Stimulated activated CD4-positive, alpha-beta T cell treated with anti-CD3 and anti-CD28 coated beads, Interleukin-2, amount 100 ng/mL, for 48 hours (primary cell): Measurements from ENCODE around the gene NALF2.

Experiments used
- DNase-seq, 2 donors: peaks; one replicate each; pipeline ENCODE4 v3.0.0-alpha.2; 2020

Gene NALF2

GRCh38 chrX:69530306-69530705, 26.2 kb downstream of the NALF2 start:
- no peak for DNase-seq

DNA sequence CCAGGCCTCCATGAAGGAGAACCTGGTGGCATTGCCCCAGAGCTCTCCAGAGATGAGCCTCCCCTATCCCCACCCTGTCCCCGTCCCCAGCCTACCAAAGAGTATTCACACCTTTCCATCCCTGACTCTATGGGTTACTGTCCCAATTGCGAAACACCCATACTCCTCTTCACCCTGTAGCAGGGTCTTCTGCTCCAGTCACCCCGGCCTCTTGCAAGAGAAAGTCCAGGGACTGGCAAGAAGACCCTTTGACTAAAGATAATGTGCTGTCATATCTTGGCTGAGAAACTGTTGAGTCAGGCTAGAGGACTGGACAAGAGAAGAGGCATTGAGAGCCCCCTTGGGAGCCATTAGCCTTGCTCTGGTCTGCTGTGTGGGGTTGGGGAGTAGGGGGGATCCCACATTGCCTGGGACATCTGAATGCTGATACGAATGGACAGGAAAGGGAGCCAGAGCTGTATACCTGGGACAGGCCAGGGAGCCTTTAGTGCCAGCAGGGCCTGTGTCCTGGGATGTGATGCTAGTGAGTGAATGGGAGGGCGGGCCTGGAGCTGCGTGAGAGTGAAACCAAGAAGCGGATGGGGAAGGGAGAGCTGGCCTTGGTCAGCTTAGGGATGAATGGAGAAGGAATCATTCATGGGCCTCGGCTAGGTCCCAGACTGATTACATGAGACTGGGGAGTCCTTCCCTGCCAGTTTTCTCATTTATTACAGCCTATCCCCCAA, 27.1 kb downstream of the NALF2 start:
- DNase-seq = no peak

DNA sequence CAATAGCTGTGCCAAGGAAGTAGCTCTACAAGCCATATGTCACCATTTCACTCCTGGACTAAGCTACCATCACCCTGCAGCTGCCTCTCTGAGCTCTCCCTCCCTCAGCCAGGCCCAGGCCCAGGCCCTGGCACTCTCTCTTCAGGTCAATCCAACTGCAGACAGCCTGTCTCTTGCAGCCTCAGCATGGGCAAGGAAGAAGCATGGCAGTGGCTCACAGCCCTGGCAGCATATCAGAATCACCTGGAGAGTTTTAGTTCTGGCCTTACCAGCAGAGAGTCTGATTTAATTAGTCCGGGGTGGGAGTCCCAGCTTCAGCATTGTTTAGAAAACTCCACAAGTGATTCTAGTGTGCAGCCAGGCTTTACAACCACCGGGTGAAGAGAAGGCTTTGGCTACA, 31.5 kb downstream of the NALF2 start:
- no peak for DNase-seq

GRCh38 chrX:69538321-69538876, 34.3 kb downstream of the NALF2 start:
- peak; percentile 72 to 75 for DNase-seq

DNA sequence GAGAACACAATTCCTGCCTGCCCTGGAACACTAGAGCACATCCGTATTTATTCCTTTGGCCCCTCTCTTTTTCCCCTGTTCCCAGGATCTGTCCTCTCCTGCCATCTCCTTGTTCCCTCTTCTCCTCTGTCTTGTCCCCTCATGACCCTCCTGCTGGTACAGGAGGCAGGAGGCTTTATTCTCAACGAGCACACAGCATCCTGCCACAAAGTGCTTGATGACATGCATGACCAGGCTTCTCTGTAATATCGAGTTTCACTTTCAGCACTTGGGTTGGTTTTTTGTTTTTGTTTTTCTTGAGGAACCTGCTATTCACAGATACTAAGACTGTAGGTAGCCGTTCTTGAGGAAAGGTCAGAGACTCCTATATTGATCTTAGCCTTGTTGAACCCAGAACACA, 35.3 kb downstream of the NALF2 start:
- no peak for DNase-seq

DNA sequence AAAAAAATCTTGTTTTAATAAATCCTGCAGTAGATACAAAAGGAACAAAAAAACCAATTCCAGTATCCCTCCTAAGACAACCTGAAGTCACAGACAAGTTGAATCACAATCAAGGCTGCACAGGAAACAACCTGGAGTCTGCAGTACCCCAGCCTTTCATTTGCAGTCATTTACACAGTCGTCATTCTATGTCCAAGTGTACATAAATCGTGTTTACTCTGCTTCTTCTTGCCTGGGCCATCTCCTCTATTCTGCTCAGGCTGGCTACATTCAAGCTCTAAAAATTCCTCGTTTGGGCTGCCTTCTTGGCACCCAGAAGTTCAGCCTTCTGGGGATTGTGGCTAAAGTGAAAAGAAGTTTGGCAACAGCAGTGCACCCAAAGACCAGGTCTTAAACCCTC, 37.8 kb downstream of the NALF2 start:
- no peak for DNase-seq

- no peak for DNase-seq
These were observed 39.4 kb downstream of the NALF2 start for GRCh38 chrX:69543572-69543971.

GRCh38 chrX:69546417-69546816, 42.3 kb downstream of the NALF2 start:
- DNase-seq = no peak

DNA sequence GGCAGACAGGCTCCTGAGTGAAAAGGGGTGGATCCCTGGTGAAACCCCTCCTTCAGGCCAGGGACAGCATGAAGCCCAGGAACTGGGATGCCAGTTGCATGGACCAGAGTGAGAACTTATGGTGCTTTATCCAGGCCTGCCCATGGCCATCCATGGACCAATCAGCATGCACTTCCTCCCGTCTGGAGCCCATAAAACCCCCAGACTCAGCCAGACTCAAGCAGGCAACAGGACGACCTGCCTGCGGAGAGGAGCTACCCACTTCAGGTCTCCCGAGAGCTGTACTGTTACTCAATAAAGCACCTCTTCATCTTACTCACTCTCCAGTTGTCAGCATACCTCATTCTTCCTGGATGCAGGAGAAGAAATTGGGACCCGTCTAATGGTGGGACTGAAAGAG, 42.9 kb downstream of the NALF2 start:
- DNase-seq = no peak

- DNase-seq = no peak
These were observed 47.4 kb downstream of the NALF2 start for GRCh38 chrX:69551421-69552009.

DNA sequence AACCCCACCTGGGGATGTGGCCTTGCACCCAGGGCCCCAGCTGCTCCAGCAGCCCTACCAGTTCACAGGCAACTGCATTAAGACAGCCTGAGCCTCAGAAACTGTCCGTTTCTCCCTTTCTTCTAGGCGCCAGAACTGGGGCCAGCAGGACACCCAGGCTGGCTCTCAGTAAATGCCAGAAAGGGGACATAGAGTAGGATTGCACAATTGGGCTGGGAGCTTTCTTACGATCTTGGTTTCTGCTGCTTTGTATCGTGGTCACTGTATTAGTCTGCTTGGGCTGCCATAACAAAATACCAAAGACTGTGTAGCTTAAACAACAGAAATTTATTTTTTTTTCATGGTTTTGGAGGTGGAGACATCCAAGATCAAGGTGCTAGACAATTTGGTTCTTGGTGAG, 48.4 kb downstream of the NALF2 start:
- DNase-seq = no peak
